Measurements from ENCODE around the gene BRI3.
A peak's percentile ranks its signal among the peaks of the same experiment; 100 is the strongest.

BRI3 gene, protein sequence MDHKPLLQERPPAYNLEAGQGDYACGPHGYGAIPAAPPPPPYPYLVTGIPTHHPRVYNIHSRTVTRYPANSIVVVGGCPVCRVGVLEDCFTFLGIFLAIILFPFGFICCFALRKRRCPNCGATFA

DNA sequence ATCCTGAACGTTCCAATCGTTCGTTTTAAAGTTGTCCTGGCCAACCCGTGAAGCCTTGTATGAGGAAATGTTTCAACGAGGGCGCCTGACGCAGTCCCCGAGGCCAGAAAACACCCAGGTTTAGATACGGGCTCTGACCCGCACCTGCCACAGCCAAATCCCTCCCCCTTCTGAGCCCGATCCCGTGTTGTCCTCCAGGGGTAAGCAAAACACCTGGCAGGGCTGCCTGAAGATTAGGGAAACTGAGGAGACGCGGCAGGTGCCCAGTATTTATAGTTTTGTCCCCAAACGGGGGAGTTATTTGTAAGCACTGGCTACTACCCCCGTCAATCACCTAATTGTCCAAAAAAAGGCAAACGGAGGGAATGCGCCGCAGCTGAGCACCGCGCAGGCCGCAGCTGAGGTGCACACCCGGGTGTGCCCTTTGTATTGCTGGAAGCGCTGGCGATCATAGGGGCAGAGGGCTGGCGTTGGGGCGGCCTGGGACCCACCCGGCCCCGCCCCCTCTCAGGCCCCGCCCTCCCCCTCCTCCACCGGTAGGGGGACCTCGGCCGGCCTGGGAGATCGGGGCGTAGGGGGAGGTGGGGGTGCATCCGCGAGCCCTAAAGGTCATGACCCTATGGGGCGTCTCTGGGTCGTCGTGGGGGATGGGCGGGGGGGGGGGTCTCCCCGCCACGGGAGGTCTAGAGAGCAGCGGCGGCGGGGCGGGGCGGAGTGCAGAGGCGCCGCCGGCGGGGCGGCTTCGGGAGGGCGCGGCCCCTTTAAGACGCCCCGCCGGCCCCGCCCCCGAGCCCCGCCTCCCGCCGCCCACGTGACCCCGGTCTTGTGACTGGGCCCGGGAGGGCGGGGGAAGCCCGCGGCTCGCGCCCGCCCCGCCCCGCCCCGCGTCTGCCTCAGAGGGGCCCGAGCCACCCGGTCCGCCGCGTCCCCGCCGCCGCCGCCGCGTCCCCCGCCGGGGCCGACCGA, at the start of gene BRI3:
TSS of gene BRI3 (plus strand) at position 896 of the 966 bp plus-strand sequence. CDS start 110 bp downstream, outside the sequence.
- peak; percentile 97 for DNase-seq (ENCODE audit: low spot score)

DNA sequence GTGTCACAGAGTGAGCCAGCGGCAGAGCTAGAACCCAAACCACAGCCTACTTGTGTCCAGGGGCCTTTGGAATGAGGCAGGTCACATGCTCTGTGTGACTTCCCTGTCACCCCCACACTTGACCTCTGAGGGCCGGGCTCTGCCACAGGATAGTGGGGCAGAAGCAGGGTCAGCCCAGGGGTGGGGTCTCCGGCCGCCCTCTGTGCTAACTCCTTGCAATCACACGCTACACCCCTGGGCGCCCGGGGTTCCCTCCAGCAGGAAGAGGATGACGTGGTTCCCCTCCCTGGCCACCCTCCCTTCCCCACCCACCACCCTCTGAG, 49.3 kb upstream of the BRI3 start:
- DNase-seq (ENCODE audit: low spot score): no peak

DNA sequence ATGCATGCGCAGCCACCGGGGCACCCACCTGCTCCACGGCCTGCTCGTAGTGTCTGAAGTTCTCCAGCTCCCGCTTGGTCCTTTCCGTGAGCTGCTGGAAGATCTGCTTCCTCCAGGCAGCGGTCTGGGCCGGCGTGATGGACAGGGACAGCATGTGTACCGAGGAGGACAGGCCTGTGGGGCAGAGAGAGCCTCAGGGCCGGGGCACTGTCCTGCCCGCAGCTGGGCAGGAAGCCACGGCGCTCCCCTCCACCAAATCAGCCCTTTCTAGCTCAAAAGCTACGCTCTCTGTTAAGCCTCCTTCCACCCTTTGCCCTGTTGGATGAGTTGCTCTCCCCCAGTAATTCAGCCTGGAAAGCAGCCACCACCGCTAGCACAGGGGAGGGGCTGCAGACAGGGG, 48.7 kb upstream of the BRI3 start:
- DNase-seq (ENCODE audit: low spot score): no peak

DNA sequence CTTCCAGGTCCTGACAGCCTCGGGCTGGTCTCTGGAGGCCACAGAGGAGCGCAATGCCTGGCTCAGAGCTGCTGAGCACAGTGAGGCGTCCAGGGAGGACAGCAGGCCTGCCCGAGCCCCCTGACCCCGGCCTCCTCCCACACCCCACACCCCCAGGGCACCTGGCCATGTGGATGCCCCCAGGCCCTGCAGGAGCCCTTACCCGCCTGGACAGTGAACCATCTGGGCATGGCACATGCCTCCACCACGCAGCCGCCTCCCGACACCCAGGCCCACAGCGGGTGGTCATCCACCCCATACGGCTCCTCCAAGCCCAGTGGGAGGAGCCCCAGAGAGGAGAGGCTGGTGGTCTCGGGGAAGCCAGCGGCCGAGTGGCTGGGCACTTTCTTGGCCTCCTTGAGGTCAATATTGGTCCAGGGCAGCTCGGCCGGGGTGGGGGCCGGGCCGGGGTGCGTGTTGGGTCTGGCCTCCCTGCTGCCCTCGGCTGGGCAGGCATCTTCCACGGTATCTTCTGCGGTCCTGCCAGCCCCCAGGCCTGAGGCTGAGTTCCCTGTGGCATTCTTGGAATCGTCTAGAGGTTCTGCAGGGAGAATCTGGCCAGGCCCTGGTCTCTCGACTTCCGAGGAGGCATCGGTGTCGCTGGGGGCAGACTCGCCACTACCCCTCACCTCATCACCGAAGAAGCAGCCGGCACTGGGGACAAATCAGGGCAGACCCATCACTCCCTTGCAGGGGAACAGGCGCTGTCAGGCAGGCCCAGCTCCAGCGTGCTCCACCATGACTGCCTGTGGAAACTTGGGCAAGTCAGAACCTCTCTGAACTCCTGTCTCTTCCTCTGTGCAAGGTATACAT, 48.0 kb upstream of the BRI3 start:
- no peak for DNase-seq (ENCODE audit: low spot score)

DNA sequence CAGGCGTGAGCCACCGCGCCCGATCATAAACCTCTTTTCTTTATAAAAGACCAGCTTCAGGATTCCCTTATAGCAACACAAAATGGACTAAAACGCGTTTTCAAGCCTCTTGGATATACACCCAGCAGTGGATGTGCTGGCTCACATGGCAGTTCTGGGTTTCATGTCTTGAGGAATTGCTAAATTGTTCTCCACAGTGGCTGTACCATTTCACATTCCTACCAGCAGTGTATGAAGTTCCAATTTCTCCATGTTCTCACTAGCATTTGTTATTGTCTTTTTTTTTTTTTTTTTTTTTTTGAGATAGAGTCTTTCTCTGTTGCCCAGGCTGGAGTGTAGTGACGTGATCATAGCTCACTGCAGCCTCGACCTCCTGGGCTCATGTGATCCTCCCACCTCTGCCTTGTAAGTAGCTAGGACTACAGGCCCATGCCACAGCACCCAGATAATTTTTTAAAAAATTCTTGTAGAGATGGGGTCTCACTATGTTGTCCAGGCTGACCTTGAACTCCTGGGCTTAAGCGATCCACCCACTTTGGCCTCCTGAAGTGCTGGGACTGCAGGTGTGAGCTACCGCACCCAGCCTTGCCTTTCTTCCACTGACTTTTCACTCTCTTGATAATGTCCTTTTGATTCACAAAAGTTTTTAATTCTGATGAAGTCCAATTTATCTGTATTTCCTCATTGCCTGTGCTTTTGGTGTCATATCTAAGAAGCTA, 46.9 kb upstream of the BRI3 start:
- DNase-seq (ENCODE audit: low spot score): no peak

DNA sequence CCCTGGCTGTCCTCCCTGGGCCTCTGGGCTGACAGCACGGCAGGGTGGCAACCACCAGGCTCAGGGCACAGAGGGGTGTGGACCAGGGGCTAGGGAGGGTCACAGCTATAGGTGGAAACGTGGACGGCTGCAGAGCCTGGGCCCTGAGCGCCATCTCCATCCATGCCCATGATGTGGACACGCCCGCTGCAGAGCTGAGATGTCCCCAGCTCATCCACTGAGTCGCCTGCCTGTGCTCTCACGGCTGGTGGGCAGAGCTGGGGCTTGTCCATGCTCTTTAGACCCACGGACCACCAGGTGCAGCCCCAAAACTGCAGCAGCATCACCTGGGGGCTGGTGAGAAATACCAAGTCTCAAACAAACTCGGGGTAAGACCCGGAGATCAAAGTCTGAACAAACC, 45.6 kb upstream of the BRI3 start:
- no peak for DNase-seq (ENCODE audit: low spot score)

DNA sequence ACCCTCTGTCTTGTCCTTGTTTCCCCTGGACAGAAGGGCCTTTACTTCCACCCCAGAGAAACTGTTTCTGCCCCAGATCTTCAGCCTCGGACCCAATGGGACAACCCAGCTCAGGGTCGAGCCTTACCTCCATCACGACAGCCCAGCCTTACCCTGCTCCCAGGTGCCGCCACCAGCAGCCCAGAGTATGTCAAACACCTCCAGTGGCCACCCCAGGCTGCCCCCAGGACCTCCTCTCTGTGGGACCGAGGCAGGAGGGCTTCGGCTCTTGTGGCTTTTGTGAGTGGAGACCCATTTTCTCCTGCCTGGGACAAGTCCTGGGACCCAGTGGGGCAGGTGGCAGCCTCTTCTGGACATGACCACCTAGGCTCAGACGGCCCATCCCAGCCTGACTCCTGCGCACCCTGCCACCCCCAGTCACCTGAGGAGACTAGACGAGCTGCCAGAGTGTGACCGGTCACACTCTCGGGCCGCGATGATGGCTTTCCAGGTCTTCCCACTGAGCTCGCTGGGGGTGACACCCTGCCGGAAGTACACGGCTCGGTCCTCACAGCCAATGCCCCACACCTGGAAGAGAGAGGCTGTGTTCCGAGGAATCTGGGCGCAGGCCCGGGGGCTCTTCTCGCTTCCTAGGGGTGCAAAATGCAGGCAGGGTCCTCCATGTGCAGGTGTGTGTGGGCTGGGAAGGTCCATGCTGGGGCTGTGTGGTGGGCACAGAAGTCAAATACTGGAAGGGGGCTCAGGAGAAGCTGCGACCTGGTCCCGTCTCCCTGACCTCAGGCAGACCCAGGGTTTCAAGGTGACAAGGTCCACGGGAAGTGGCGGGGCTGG, 44.9 kb upstream of the BRI3 start:
- DNase-seq (ENCODE audit: low spot score): no peak

DNA sequence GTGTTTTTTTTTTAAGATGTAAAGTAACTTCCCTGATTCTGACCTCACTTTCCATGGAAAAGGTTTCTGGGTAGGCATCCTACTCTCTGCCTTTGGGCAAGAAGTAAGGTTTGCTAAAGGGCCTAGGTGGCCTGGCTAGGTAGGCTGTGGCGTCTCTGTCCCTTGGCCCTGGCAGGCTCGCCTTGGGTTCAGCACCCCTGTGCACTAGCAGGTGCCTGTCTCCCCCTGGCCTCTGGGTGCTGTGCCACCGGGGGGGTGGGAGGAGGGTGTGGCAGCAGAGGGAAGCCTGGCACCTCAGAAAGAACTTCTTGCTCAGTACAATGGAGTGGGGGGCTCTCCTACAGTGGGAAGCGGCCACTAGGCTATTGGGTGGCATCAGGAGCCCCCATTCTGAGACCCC, 43.4 kb upstream of the BRI3 start:
- no peak for DNase-seq (ENCODE audit: low spot score)

DNA sequence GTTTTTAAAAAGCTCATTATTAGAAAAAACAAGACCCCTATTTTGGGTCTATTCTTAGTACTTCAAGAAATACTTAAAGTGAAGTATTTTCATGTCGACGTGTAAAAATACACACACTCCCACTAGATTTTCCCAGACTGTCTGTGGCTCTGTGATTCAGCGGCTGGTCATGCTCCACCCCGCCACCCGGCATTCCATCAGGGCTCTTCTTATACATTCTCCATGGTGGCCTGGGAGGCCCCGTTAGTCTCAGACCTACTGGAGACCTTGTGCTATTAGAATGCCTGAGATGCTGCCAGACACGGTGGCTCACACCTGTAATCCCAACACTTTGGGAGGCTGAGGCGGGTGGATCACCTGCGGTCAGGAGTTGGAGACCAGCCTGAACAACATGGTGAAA, 42.5 kb upstream of the BRI3 start:
- no peak for DNase-seq (ENCODE audit: low spot score)

DNA sequence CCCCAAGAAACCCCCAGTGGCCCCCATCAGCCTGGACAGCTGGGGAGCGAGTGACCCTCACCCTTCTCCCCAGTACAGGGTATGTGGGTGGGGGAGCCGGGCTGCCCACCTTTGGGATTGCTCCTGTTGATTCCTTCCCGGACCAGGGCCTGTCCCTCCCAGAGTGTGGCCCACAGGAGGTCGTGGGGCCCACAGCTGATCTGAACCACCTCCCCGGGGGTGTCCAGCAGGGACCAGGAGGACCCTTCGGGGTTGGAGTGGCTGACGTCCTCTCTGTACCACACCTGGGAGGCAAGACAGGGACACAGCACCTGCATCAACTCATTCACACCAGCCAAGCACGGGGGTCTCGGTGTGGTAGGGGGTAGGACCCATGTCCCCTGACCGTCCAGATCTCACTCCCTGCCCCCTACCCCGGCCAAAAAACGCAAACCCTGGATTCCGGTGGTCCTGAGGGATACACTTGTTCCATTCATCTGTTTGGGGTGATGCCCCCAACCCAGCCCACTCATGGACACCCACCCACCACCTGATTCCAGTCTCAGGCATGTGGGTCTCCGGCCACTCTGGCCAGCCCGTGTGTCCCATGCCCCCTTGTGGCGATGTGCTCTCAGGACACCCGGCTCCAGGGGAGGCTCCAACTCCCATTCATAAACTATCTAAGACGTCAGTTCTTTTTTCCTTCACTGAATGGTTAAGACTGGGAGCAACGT, 40.4 kb upstream of the BRI3 start:
- DNase-seq (ENCODE audit: low spot score): peak; percentile 83

DNA sequence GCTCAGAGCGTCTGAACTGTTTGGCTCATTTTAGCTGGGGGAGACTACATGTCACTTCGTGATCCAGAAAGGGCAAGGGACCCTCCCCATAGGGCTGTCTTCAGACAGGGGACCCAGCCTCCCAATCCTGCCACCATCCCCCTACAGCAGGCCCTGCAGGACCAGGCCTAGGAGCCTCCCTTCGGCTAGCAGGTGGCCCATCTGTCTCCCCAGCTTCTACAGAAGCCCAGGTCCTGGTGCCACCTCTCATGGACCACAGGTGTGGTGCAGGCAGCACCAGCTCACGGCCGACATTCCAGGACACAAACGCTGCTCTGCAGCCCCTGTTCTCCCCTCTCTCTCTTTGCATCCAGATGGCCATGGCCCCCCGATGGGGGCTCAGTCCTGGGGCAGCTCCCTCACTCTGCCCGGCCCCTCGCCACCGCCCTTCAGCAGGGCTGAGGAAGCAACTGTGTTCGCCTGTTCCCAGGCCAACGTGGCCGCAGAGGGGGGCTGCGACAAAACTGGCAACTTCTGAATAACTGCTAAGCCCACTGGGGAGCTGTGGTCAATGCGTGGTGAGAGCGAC, 39.7 kb upstream of the BRI3 start:
- DNase-seq (ENCODE audit: low spot score): peak; percentile 5

DNA sequence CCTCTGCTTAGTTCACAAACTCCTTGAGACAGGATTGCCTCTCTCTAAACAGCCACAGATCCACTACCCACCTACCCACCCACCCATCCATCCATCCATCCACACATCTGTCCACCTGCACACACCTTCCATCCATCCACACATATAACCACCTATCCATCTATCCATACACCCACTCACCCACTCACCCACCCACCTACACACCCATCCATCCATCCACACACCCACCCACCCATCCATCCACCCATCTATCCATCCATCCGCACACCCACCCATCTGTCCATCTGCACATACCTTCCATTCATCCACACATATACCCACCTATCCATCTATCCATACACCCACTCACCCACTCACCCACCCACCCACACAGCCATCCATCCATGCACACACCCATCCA, 39.1 kb upstream of the BRI3 start:
- DNase-seq (ENCODE audit: low spot score): no peak

DNA sequence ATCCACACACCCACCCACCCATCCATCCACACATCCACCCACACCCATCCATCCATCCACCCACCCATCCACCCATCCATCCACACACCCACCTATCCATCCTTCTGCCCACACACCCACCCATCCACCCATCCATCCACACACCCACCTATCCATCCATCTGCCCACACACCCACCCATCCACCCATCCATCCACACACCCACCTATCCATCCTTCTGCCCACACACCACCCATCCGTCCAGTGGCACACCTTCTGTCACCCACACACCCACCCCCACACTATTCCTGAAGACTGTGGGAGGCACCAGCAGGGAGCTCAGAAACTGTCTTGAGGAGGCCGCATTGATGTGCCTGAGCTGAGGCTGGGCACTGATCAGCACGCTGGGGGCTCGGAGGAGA, 38.6 kb upstream of the BRI3 start:
- no peak for DNase-seq (ENCODE audit: low spot score)

DNA sequence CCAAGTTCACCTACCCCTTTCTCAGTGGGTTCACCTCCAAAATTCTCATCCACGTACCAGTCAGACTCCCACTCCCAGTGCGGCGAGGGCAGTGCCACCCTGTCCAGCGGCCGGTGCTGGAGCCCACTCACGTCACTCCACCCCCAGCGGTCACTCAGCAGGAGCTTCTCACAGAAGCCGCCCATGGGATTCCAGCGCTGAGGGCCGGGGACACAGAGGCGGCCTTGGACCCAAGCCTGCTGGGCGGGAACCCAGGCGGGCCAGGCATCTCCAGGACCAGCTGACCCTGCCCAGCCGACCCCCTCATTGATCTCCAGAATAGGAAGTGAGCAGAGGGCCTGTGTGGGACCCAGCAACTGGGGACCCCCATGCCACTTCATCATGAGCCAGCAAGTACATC, 36.6 kb upstream of the BRI3 start:
- no peak for DNase-seq (ENCODE audit: low spot score)

DNA sequence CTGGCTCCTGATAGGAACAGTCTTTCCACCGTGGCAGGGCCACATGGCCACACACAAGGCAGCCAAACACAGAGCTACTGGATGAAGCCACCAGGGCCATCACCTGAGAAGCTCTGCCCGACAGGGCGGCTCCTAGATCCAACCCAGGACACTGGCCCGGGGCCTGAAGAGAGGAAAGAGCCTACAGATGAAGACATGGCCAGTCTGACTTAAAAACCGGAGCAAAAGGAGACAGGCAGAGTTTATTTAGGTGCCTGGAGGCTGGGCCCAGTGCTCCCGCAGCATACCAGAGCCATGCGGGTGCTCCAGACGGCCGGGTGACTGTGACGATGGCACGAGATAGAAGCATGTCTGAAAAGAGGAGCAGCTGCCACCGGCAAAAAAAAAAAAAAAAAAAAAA, 33.3 kb upstream of the BRI3 start:
- DNase-seq (ENCODE audit: low spot score): no peak

DNA sequence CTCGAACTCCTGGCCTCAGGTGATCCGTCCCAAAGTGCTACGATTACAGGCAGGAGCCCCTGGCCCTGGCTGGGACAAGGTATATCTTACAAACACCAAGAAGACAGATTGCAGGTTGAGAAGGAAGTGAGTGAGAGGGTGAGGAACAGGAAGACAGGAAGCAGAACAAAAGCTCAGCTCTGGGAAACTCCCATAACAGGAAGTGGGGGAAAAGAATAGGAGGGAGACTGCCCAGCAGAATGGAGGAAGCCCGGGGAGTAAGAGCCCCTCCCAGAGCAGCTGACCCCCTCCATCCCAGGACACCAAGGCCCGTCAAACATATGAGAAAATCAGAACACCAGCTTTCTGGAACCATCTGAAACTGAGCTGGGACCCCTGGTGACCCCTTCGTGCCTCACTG, 32.4 kb upstream of the BRI3 start:
- no peak for DNase-seq (ENCODE audit: low spot score)

DNA sequence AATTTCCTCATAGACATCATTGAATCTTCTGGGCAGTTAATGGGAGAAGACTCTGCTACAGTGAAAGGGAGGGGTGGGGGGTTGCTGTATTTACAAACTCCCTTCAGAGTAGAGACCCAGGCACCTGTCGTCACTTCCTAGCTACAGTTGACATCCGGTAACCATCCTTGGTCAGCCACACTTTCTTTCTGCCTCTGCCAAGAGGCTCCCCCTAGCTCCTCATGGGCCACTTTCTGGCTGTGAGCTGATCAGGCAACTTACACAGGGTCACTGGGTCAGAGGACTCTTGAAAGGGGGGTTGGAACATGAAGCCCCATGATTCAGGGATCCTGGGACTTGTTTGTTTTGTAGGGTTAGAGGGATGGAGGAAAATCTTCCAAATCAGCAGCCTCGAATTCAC, 30.7 kb upstream of the BRI3 start:
- peak; percentile 7 for DNase-seq (ENCODE audit: low spot score)

DNA sequence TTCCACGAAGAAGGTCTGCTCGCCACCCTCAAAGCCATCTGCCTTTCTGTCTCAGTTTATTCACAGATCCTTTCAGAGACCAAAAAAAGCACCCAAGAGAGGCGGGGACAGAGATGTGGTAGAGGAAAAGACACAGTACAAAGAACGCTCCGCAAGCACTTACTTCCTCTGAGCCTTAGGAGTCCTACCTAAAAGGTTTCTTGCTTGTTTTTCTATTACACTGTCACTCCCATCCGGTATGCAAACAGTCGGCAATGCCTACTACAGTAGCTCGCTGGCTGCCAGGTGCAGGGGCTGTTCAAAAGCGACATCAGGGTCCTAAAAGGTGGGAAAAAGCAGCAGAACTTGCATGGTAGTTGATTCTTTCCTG, 30.3 kb upstream of the BRI3 start:
- no peak for DNase-seq (ENCODE audit: low spot score)

DNA sequence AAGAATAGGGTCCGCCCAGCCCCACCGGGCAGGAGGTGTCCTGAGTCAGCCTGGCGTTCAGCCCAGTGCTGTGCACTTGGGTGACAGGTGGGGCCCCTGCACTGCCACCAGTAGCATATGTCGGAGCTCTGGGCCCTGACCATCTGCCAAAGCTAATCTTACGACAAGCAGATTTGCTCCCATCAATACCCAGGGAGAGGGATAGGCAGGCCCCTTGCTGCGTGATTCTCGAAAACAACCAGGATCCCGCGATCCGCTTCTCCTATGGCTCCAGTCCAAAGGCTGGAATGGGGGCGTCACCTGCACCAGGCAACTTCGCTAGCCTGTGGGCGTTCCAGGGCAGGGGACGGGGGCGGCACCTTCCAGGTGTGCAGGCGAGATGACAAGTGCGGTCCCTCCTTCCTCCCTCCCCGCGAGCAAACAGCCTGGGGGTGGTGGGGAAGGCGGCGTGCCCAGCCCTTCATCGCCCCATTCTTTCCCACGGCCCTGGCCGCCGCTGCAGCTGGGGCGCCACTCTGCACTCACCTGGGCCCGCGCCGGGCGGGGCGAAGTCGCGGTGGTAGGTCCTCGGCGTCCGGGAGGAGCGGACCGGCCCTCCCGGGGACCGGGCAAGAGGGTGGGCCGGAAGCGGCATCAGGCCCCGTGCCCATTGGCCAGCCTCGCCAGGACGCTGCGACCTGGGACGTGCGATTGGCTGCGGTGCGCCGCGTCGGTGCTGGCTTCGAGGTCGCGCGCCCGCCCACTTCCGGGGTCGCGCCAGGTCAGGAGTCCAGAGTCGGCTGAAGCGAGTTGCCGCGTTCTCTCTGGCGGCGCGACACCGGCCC, 29.7 kb upstream of the BRI3 start, which contains the start of gene TECPR1:
TSS of gene TECPR1 (minus strand) at position 632 of the 824 bp plus-strand sequence. CDS start 6,086 bp downstream, outside the sequence.
- peak; percentile 100 for DNase-seq (ENCODE audit: low spot score)

All from AG08396 (cell line).